ENCODE measurements around the gene FBXO34. TPM values are rescaled to one million over a fixed set of nuclear protein-coding genes. Genes with fewer than 3 reads are reported as not detected.

The FBXO34 gene
- total RNA-seq, 2 donors from 2014 or later, result 16.0 to 21.6 TPM

- Histone ChIP-seq H3K36me3 (no peaks in the 10 kb centered on the region), H3K4me1 (ENCODE audit: control insufficient read depth in 1 of 2, low read depth in 2 of 2) (peaks cover 5 to 37% of the 10 kb centered on the region in 2 donors), H3K9me3 (no peaks in the 10 kb centered on the region), H3K4me3 (peak overlapping the region; percentile 54), H3K27ac (peak overlapping the region in 1 of 2 donors; percentile 44), H3K27me3 (replicated peaks; ENCODE audit: insufficient read depth) (no peaks in the 10 kb centered on the region)
- ATAC-seq (ENCODE audit: insufficient number of reproducible peaks, low FRiP score, low read depth), result no peak
- DNase-seq (ENCODE audit: low spot score), result no peak
- TF ChIP-seq CTCF (IDR thresholded peaks at IDR 0.05), result no peak
Measured at GRCh38 chr14:55285048-55285652, 13.9 kb downstream of the FBXO34 start.

- H3K9me3 ChIP-seq, result no peaks in the 10 kb centered on the region
- H3K4me3 ChIP-seq, result no peak overlapping the region
- H3K27ac ChIP-seq, result no peak overlapping the region
- ATAC-seq (ENCODE audit: insufficient number of reproducible peaks, low FRiP score, low read depth), result no peak
- DNase-seq (ENCODE audit: low spot score), result no peak
- no peak for TF ChIP-seq CTCF (IDR thresholded peaks at IDR 0.05)
- no peaks in the 10 kb centered on the region for H3K36me3 ChIP-seq
- H3K27me3 ChIP-seq (replicated peaks; ENCODE audit: insufficient read depth), result no peaks in the 10 kb centered on the region
- H3K4me1 ChIP-seq (ENCODE audit: control insufficient read depth in 1 of 2, low read depth in 2 of 2), result peaks cover 5 to 19% of the 10 kb centered on the region in 2 donors
Measured at GRCh38 chr14:55288439-55288838, 17.2 kb downstream of the FBXO34 start.

GRCh38 chr14:55291480-55292081 lies 20.4 kb downstream of the FBXO34 start:
- Histone ChIP-seq H3K36me3 (no peaks in the 10 kb centered on the region), H3K9me3 (no peaks in the 10 kb centered on the region), H3K27ac (no peak overlapping the region), H3K27me3 (replicated peaks; ENCODE audit: insufficient read depth) (no peaks in the 10 kb centered on the region), H3K4me3 (no peak overlapping the region), H3K4me1 (ENCODE audit: control insufficient read depth in 1 of 2, low read depth in 2 of 2) (no peaks in the 10 kb centered on the region)
- ATAC-seq (ENCODE audit: insufficient number of reproducible peaks, low FRiP score, low read depth) (no peak), DNase-seq (ENCODE audit: low spot score) (no peak)
- no peak for TF ChIP-seq CTCF (IDR thresholded peaks at IDR 0.05)

GRCh38 chr14:55294603-55295002 lies 23.4 kb downstream of the FBXO34 start:
- no peak for DNase-seq (ENCODE audit: low spot score)
- Histone ChIP-seq H3K27me3 (replicated peaks; ENCODE audit: insufficient read depth) (no peaks in the 10 kb centered on the region), H3K4me3 (no peak overlapping the region), H3K9me3 (no peaks in the 10 kb centered on the region), H3K27ac (no peak overlapping the region), H3K36me3 (no peaks in the 10 kb centered on the region), H3K4me1 (ENCODE audit: control insufficient read depth in 1 of 2, low read depth in 2 of 2) (peaks cover 4 to 13% of the 10 kb centered on the region in 2 donors)
- TF ChIP-seq CTCF (IDR thresholded peaks at IDR 0.05), result no peak
- ATAC-seq (ENCODE audit: insufficient number of reproducible peaks, low FRiP score, low read depth), result no peak

GRCh38 chr14:55297611-55298499 lies 26.6 kb downstream of the FBXO34 start:
- ATAC-seq (ENCODE audit: insufficient number of reproducible peaks, low FRiP score, low read depth) (no peak), DNase-seq (ENCODE audit: low spot score) (no peak)
- H3K9me3 ChIP-seq, result no peaks in the 10 kb centered on the region
- H3K36me3 ChIP-seq, result no peaks in the 10 kb centered on the region
- H3K4me1 ChIP-seq (ENCODE audit: control insufficient read depth in 1 of 2, low read depth in 2 of 2), result peaks cover 17 to 33% of the 10 kb centered on the region in 2 donors
- H3K27me3 ChIP-seq (replicated peaks; ENCODE audit: insufficient read depth), result no peaks in the 10 kb centered on the region
- TF ChIP-seq CTCF (IDR thresholded peaks at IDR 0.05), result no peak
- no peak overlapping the region for H3K4me3 ChIP-seq
- H3K27ac ChIP-seq, result no peak overlapping the region
